PC-3 (cell line): ENCODE data around the gene SLC26A11. TPM values are rescaled to one million over a fixed set of nuclear protein-coding genes. Genes with fewer than 3 reads are reported as not detected.
"Not testable (repeated sequence)": the region's sequence is repeated elsewhere in the genome, so short reads cannot be mapped to it uniquely, and the experiment has no call there.

Experiments
- ATAC-seq: fragments of 200-7000 bp; cut with Tn5 transposase; 2 replicates; pipeline ENCODE4 v1.9.1; 2020; ENCODE audit warnings: mild to moderate bottlenecking, moderate library complexity
- BruUV-seq: library from RNA; stranded (reverse); fragments of 400-500 nt; replicated peaks from 2 replicates; lab custom pipeline; 2021; lab: Mats Ljungman, UMichigan
- CTCF ChIA-PET: fragments of 300-600 bp; sonication (Branson Sonifier 250); formaldehyde crosslinking; loops from one replicate; lab custom pipeline; 2022; ENCODE audit warnings: antibody characterized with exemption; lab: Charles Lee
- POLR2A ChIA-PET: fragments of 300-600 bp; sonication (Branson Sonifier 250); formaldehyde crosslinking; loops from one replicate; lab custom pipeline; 2022; ENCODE audit warnings: antibody characterized with exemption; ENCODE audit not compliant: unreplicated experiment; lab: Charles Lee
- DNase-seq: peaks from one replicate; pipeline ENCODE4 v3.0.0-alpha.2; 2015
- H2AFZ ChIP-seq: fragments of 300-600 bp; sonication (generic); 2 replicates; pipeline ENCODE4 v1.6.0; 2016; ENCODE audit warnings: antibody characterized with exemption, low read length
- H3F3A ChIP-seq: fragments of 300-600 bp; sonication (generic); one replicate; pipeline ENCODE4 v1.6.0; 2017; ENCODE audit warnings: antibody characterized with exemption, low read length, control low read depth, mild to moderate bottlenecking; ENCODE audit not compliant: unreplicated experiment
- H3K27ac ChIP-seq: fragments of 300-600 bp; sonication (generic); 2 replicates; pipeline ENCODE4 v1.5.1; 2016; ENCODE audit warnings: mild to moderate bottlenecking, low read length
- H3K27me3 ChIP-seq: fragments of 300-600 bp; sonication (generic); 2 replicates; pipeline ENCODE4 v1.6.1; 2016; ENCODE audit warnings: low read length, mixed read lengths
- H3K36me3 ChIP-seq: fragments of 300-600 bp; sonication (generic); 2 replicates; pipeline ENCODE4 v1.6.1; 2016; ENCODE audit warnings: low read depth, mixed run types, low read length, mixed read lengths
- H3K4me1 ChIP-seq: fragments of 300-600 bp; sonication (generic); 2 replicates; pipeline ENCODE4 v1.5.1; 2016; ENCODE audit warnings: low read length; ENCODE audit not compliant: insufficient read depth
- H3K4me2 ChIP-seq: fragments of 300-600 bp; sonication (generic); 2 replicates; pipeline ENCODE4 v1.6.0; 2016; ENCODE audit warnings: low read length
- H3K4me3 ChIP-seq: fragments of 300-600 bp; sonication (generic); 2 replicates; pipeline ENCODE4 v1.5.1; 2016; ENCODE audit warnings: mild to moderate bottlenecking, low read length, mixed read lengths
- H3K79me2 ChIP-seq: fragments of 300-600 bp; sonication (generic); 2 replicates; pipeline ENCODE4 v1.6.1; 2017; ENCODE audit warnings: low read length, mixed read lengths
- H3K9ac ChIP-seq: fragments of 300-600 bp; sonication (generic); 2 replicates; pipeline ENCODE4 v1.6.0; 2016; ENCODE audit warnings: mild to moderate bottlenecking, low read length
- H3K9me2 ChIP-seq: fragments of 300-600 bp; sonication (generic); replicated peaks from 2 replicates; pipeline ENCODE4 v1.6.1; 2016; ENCODE audit warnings: mixed run types, low read length, mixed read lengths
- H3K9me3 ChIP-seq: fragments of 300-600 bp; sonication (generic); 2 replicates; pipeline ENCODE4 v1.6.1; 2016; ENCODE audit warnings: low read length, mixed read lengths
- H4K20me1 ChIP-seq: fragments of 300-600 bp; sonication (generic); 2 replicates; pipeline ENCODE4 v1.6.1; 2016; ENCODE audit warnings: low read length, mixed read lengths
- CTCF ChIP-seq: fragments of 300-600 bp; sonication (generic); conservative IDR thresholded peaks from 2 replicates; pipeline ENCODE4 v1.5.1; 2017; ENCODE audit warnings: antibody characterized with exemption, low read depth, mild to moderate bottlenecking, low read length
- EZH2 ChIP-seq: fragments of 300-600 bp; sonication (generic); IDR thresholded peaks from one replicate; pipeline ENCODE4 v1.6.1; 2017; ENCODE audit warnings: antibody characterized with exemption, mild to moderate bottlenecking, low read length; ENCODE audit not compliant: unreplicated experiment
- EZH2phosphoT487 ChIP-seq: fragments of 300-600 bp; sonication (generic); IDR thresholded peaks from 2 replicates; pipeline ENCODE4 v1.6.1; 2018; ENCODE audit warnings: mild to moderate bottlenecking, antibody characterized with exemption, low read length, borderline replicate concordance
- intact Hi-C: fragments of 100-400 bp; cut with micrococcal nuclease; formaldehyde crosslinking; loops from 2 replicates; pipeline ENCODE4 v1.9.0; 2023
- total RNA-seq: library from RNA; depleted of rRNA; stranded (reverse); fragments of >200 nt; gene quantifications from 2 replicates; pipeline ENCODE4 v1.2.3, GENCODE V29; 2014

Gene SLC26A11
- total RNA-seq, 1 experiment from 2014 or later = 18.4 TPM

GRCh38 chr17:80274331-80274730 lies 54.1 kb downstream of the SLC26A11 start:
- Histone ChIP-seq H3K27me3 (no peaks in the 10 kb centered on the region), H3K9me3 (no peaks in the 10 kb centered on the region), H2AFZ (no peak overlapping the region), H4K20me1 (no peaks in the 10 kb centered on the region), H3K9ac (no peak overlapping the region), H3K4me2 (no peak overlapping the region), H3K79me2 (no peaks in the 10 kb centered on the region), H3K4me3 (no peak overlapping the region), H3K36me3 (peaks cover 8% of the 10 kb centered on the region; the same call in 1 of the 2 replicates), H3K4me1 (no peaks in the 10 kb centered on the region), H3K27ac (no peak overlapping the region), H3F3A (no peaks in the 10 kb centered on the region), H3K9me2 (no peaks in the 10 kb centered on the region)
- TF ChIP-seq EZH2 (no peak), CTCF (no peak), EZH2phosphoT487 (no peak)
- no peak for ATAC-seq
- POLR2A ChIA-PET = no interaction called here
- CTCF ChIA-PET = no interaction called here
- DNase-seq = no peak
- intact Hi-C loops = no loop called here
- BruUV-seq = no TSS peak

GRCh38 chr17:80274871-80275449 lies 54.7 kb downstream of the SLC26A11 start:
- DNase-seq = no peak
- Histone ChIP-seq H2AFZ (no peak overlapping the region), H3K9me3 (no peaks in the 10 kb centered on the region), H3K9me2 (no peaks in the 10 kb centered on the region), H3K4me3 (no peak overlapping the region), H3K9ac (no peak overlapping the region), H3K36me3 (0 out of 2 replicates have a peak, but pooled peaks cover 2% of the 10 kb centered on the region), H3F3A (no peaks in the 10 kb centered on the region), H3K27me3 (no peaks in the 10 kb centered on the region), H3K79me2 (no peaks in the 10 kb centered on the region), H3K4me2 (no peak overlapping the region), H3K4me1 (no peaks in the 10 kb centered on the region), H4K20me1 (no peaks in the 10 kb centered on the region), H3K27ac (no peak overlapping the region)
- BruUV-seq = no TSS peak
- POLR2A ChIA-PET = no interaction called here
- no peak for ATAC-seq
- TF ChIP-seq EZH2 (no peak), CTCF (no peak), EZH2phosphoT487 (no peak)
- CTCF ChIA-PET = no interaction called here
- intact Hi-C loops = no loop called here

- intact Hi-C loops, BruUV-seq, ATAC-seq: not testable (repeated sequence)
Observed at GRCh38 chr17:80275857-80276256, 55.6 kb downstream of the SLC26A11 start.

More at GRCh38 chr17:80275857-80276256, 55.6 kb downstream of the SLC26A11 start:
- H4K20me1 ChIP-seq, H3K9ac ChIP-seq, H3K4me3 ChIP-seq, H3K9me3 ChIP-seq, H3K9me2 ChIP-seq, H3K27ac ChIP-seq, H3K79me2 ChIP-seq, CTCF ChIA-PET, H3K27me3 ChIP-seq, POLR2A ChIA-PET, H2AFZ ChIP-seq, DNase-seq, H3K36me3 ChIP-seq, H3K4me2 ChIP-seq, H3K4me1 ChIP-seq, H3F3A ChIP-seq: not testable (repeated sequence)
